Measurements from ENCODE around the gene SLC22A15.

SLC22A15 gene

DNA sequence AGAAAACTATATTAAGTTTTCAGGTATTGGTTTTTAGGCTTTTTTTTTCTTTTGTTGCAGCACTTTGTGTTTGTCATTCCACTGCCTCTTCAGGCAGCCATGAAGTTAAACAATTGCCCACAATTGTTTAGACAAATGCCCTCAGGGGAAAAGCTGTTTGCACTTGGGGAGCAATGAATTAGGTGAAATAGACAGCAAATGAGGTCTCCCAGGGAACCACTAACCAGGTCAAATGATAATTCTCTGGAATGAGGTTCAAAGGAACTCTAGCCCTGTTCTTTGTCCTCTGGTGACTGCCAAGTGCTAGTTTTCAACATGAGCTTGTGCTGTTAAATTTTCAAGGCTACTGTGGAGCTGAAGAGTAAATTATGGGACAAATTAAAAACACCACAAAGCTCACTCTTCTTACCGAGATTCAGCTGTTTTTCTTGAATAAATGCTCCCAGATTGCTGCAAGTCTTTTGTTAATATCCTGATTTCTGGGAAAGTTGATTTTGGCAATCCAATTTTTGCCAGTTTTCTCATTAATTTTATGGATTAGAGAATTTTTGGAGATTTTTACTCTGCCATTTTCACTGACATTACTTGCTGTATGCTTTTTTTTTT lies 119.8 kb downstream of the SLC22A15 start:
- DNase-seq (ENCODE audit: extremely low read depth, low read depth): no peak
- TF ChIP-seq CTCF (IDR thresholded peaks at IDR 0.05; ENCODE audit: low read depth, low read length, missing control alignments): no peak
- H3K4me3 ChIP-seq (replicated peaks; ENCODE audit: low read depth, low read length): no peak overlapping the region

GRCh38 chr1:116097626-116098025 lies 121.3 kb downstream of the SLC22A15 start:
- no peak overlapping the region for H3K4me3 ChIP-seq (replicated peaks; ENCODE audit: low read depth, low read length)
- TF ChIP-seq CTCF (IDR thresholded peaks at IDR 0.05; ENCODE audit: low read depth, low read length, missing control alignments): no peak
- no peak for DNase-seq (ENCODE audit: extremely low read depth, low read depth)

GRCh38 chr1:116099379-116099778 lies 123.1 kb downstream of the SLC22A15 start:
- H3K4me3 ChIP-seq (replicated peaks; ENCODE audit: low read depth, low read length): no peak overlapping the region
- DNase-seq (ENCODE audit: extremely low read depth, low read depth): no peak
- TF ChIP-seq CTCF (IDR thresholded peaks at IDR 0.05; ENCODE audit: low read depth, low read length, missing control alignments): no peak

- DNase-seq (ENCODE audit: extremely low read depth, low read depth): no peak
- no peak for TF ChIP-seq CTCF (IDR thresholded peaks at IDR 0.05; ENCODE audit: low read depth, low read length, missing control alignments)
- no peak overlapping the region for H3K4me3 ChIP-seq (replicated peaks; ENCODE audit: low read depth, low read length)
These were observed 123.6 kb downstream of the SLC22A15 start for GRCh38 chr1:116099919-116100318.

- TF ChIP-seq CTCF (IDR thresholded peaks at IDR 0.05; ENCODE audit: low read depth, low read length, missing control alignments): no peak
- no peak overlapping the region for H3K4me3 ChIP-seq (replicated peaks; ENCODE audit: low read depth, low read length)
- DNase-seq (ENCODE audit: extremely low read depth, low read depth): no peak
These were observed 128.4 kb downstream of the SLC22A15 start for GRCh38 chr1:116104667-116105066.

DNA sequence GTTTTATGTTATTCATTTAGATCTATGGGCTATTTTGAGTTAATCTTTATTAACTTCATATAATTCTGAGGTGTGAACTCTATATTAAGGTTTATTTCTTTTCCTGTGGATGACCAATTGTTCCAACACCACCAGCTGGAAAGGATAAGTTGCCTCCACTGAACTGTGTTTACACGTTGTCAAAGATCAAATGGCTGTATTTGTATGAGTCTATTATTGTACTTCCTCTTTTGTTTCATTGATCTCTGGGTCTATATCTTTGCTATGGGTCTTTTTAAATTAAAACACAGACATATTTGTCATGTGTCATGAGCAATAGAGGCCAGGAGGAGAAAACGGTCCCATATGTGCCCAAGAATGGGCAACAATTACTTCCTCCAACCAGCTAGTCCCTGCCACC lies 129.7 kb downstream of the SLC22A15 start:
- DNase-seq (ENCODE audit: extremely low read depth, low read depth): no peak

More for the DNA sequence above, 129.7 kb downstream of the SLC22A15 start:
- no peak for TF ChIP-seq CTCF (IDR thresholded peaks at IDR 0.05; ENCODE audit: low read depth, low read length, missing control alignments)
- H3K4me3 ChIP-seq (replicated peaks; ENCODE audit: low read depth, low read length): no peak overlapping the region
